Karpas-422 (cell line): Measurements from ENCODE around the gene ECM1. TPM values are rescaled to one million over a fixed set of nuclear protein-coding genes. Genes with fewer than 3 reads are reported as not detected.

Experiments used
- DNase-seq: peaks from one replicate; pipeline ENCODE4 v3.0.0-alpha.2; 2015
- H2AFZ ChIP-seq: fragments of 200-600 bp; sonication (generic); 2 replicates; pipeline ENCODE4 v1.6.1; 2014; ENCODE audit warnings: antibody characterized with exemption, low read length, mixed read lengths
- H3K27ac ChIP-seq: fragments of 200-600 bp; sonication (generic); 2 replicates; pipeline ENCODE4 v1.5.1; 2014; ENCODE audit warnings: mild to moderate bottlenecking, low read length, moderate library complexity
- H3K27me3 ChIP-seq: fragments of 200-600 bp; sonication (generic); 2 replicates; pipeline ENCODE4 v1.6.1; 2014; ENCODE audit warnings: low read length, mixed read lengths
- H3K36me3 ChIP-seq: fragments of 200-600 bp; sonication (generic); 2 replicates; pipeline ENCODE4 v1.6.1; 2014; ENCODE audit warnings: low read length, mixed read lengths; ENCODE audit not compliant: insufficient read depth
- H3K4me1 ChIP-seq: fragments of 200-600 bp; sonication (generic); 2 replicates; pipeline ENCODE4 v1.6.1; 2014; ENCODE audit warnings: mild to moderate bottlenecking, low read length, mixed read lengths
- H3K4me2 ChIP-seq: fragments of 200-600 bp; sonication (generic); 2 replicates; pipeline ENCODE4 v1.6.1; 2014; ENCODE audit warnings: low read length, low read depth, mild to moderate bottlenecking; ENCODE audit not compliant: poor library complexity, severe bottlenecking
- H3K4me3 ChIP-seq: fragments of 200-600 bp; sonication (generic); 2 replicates; pipeline ENCODE4 v1.5.1; 2014; ENCODE audit warnings: mild to moderate bottlenecking, antibody characterized with exemption, low read length, mixed read lengths
- H3K79me2 ChIP-seq: fragments of 200-600 bp; sonication (generic); 2 replicates; pipeline ENCODE4 v1.6.1; 2014; ENCODE audit warnings: mild to moderate bottlenecking, low read length, mixed read lengths
- H3K9ac ChIP-seq: fragments of 200-600 bp; sonication (generic); 2 replicates; pipeline ENCODE4 v1.6.0; 2014; ENCODE audit warnings: low read length
- H3K9me2 ChIP-seq: fragments of 200-600 bp; sonication (generic), shearing (Covaris generic); replicated peaks from 2 replicates; pipeline ENCODE4 v1.6.0; 2014; ENCODE audit warnings: mild to moderate bottlenecking, low read length, moderate library complexity; ENCODE audit not compliant: insufficient read depth
- H3K9me3 ChIP-seq: fragments of 300-700, 200-600 bp; sonication (generic); 2 replicates; pipeline ENCODE4 v1.6.1; 2014; ENCODE audit warnings: low read length, mixed read lengths
- H4K20me1 ChIP-seq: fragments of 200-600 bp; sonication (generic); 2 replicates; pipeline ENCODE4 v1.6.1; 2014; ENCODE audit warnings: mild to moderate bottlenecking, antibody characterized with exemption, low read length, low read depth; ENCODE audit not compliant: insufficient read depth
- total RNA-seq: library from RNA; depleted of rRNA; stranded (reverse); fragments of >200 nt; shearing (Covaris generic); gene quantifications from 2 replicates; pipeline ENCODE4 v1.2.3, GENCODE V29; 2014; ENCODE audit warnings: low replicate concordance

ECM1 gene
- total RNA-seq, 1 experiment from 2014 or later = 7.2 TPM

DNA sequence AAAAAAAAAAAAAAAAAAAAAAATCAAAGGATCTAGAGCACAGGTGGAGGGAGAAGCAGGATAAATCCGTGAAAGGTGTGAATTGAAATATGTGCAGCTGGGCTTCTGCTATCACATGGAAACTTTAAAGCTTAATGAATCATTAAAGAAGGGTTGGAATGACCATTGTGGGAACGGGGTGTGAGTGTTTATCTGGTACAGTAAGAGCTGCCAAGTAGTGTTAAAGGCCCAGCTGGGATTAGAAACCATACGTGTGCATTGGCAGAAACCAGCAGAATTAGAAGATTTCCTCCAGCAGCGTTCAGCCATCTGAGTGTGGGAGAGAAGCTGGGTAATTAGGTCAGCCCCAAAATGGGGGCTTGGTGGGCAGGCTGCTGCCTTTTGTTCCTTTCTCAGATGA is 21.1 kb downstream of the ECM1 start:
- H3K36me3 ChIP-seq = no peaks in the 10 kb centered on the region
- no peak overlapping the region for H3K27ac ChIP-seq
- no peaks in the 10 kb centered on the region for H3K79me2 ChIP-seq
- no peak overlapping the region for H2AFZ ChIP-seq
- H3K27me3 ChIP-seq = no peaks in the 10 kb centered on the region
- H3K4me3 ChIP-seq = no peak overlapping the region
- DNase-seq = no peak
- H3K9ac ChIP-seq = no peak overlapping the region
- H3K9me3 ChIP-seq = no peaks in the 10 kb centered on the region
- no peak overlapping the region for H3K4me2 ChIP-seq
- H3K9me2 ChIP-seq = no peaks in the 10 kb centered on the region
- H4K20me1 ChIP-seq = no peaks in the 10 kb centered on the region
- H3K4me1 ChIP-seq = peaks cover 26% of the 10 kb centered on the region

DNA sequence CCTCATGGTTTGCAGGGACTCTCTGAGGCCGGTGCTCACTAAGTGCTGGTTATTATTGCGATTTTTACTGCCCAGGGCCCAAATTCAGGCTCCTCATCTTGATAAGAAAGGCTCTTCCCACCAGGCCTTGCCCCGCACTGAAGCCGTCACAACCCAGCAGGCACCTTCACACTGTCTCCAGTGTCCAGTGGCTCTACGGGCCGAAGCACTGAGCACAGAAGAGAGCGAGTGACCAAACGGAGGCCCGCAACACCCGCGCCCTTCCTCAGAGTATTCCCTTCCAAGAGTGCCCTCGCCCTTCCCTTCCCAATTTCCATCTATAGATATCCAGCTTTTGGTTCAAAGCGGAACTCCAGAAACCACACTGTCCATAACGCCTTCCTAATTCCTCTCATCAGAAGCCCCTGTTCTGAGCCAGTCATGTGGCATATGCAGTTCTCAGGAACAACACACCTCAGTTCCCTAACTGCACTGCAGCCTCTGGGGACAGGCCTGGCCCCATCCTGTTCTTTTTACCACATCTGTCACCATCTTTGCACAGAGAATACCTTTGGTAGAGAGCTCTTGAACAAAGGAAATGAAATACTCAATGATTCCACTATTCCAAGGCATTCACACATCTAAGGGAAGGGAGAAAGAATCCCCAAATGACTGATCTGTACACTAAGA is 22.7 kb downstream of the ECM1 start:
- Histone ChIP-seq H3K4me3 (no peak overlapping the region), H3K36me3 (no peaks in the 10 kb centered on the region), H3K79me2 (no peaks in the 10 kb centered on the region), H3K27ac (no peak overlapping the region), H3K4me2 (peak overlapping the region; percentile 36), H3K27me3 (no peaks in the 10 kb centered on the region), H3K9me2 (no peaks in the 10 kb centered on the region), H4K20me1 (no peaks in the 10 kb centered on the region), H3K4me1 (peaks cover 30% of the 10 kb centered on the region), H3K9ac (no peak overlapping the region; the same call in 1 of the 2 replicates), H2AFZ (no peak overlapping the region), H3K9me3 (no peaks in the 10 kb centered on the region)
- no peak for DNase-seq

DNA sequence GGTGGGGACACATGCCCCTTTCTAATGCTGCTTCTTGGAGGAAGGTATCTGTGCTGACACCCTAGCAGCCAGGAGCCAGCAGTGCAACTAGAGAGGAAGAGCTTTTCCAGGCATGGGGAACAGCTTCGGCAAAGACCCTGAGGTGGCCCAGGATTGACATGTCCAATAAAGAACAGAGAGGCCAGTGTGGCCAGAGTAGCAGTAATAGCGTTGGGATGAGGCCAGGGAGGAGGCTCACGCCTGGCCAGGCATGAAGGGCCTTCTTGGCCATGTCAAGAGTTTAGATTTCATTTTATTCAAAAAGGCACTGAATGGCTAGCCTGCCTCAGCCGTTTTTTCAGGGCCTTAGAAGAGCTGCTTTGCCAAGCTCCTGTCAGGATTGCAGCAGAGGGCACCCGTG is 25.0 kb downstream of the ECM1 start:
- no peaks in the 10 kb centered on the region for H3K27me3 ChIP-seq
- H3K36me3 ChIP-seq = no peaks in the 10 kb centered on the region
- H4K20me1 ChIP-seq = no peaks in the 10 kb centered on the region
- H3K79me2 ChIP-seq = no peaks in the 10 kb centered on the region
- DNase-seq = no peak
- H3K4me1 ChIP-seq = peaks cover 30% of the 10 kb centered on the region
- H3K9me2 ChIP-seq = no peaks in the 10 kb centered on the region
- H2AFZ ChIP-seq = no peak overlapping the region
- no peak overlapping the region for H3K27ac ChIP-seq
- H3K4me3 ChIP-seq = no peak overlapping the region
- no peak overlapping the region for H3K9ac ChIP-seq
- no peaks in the 10 kb centered on the region for H3K9me3 ChIP-seq
- H3K4me2 ChIP-seq = peak overlapping the region; percentile 10

DNA sequence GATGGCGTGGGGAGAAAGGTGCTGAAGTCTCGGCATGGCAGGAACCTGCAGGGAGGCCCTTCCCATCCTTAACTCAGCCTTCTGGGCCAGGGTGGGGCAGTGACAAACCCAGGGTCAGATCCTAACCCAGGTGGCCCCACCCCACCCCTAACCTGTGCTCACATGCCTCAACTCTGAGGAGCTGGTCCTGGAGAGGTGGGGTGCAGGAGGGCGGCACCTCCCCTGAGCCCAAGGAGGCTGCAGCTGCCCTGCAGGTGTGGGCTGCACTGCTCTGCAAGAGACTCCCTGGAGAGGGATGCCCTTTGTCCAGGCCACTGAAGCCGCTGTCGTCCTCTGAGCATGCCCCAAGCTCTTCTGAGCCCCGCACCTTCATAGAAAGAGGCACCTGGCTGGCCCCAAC is 26.1 kb downstream of the ECM1 start:
- H3K9me2 ChIP-seq = no peaks in the 10 kb centered on the region
- DNase-seq = no peak
- H3K36me3 ChIP-seq = no peaks in the 10 kb centered on the region
- no peak overlapping the region for H2AFZ ChIP-seq
- H3K27ac ChIP-seq = no peak overlapping the region
- no peak overlapping the region for H3K4me2 ChIP-seq
- no peaks in the 10 kb centered on the region for H3K27me3 ChIP-seq
- H3K4me3 ChIP-seq = no peak overlapping the region
- H3K79me2 ChIP-seq = no peaks in the 10 kb centered on the region
- H3K9ac ChIP-seq = no peak overlapping the region
- H3K9me3 ChIP-seq = no peaks in the 10 kb centered on the region
- no peaks in the 10 kb centered on the region for H4K20me1 ChIP-seq
- H3K4me1 ChIP-seq = peaks cover 30% of the 10 kb centered on the region

DNA sequence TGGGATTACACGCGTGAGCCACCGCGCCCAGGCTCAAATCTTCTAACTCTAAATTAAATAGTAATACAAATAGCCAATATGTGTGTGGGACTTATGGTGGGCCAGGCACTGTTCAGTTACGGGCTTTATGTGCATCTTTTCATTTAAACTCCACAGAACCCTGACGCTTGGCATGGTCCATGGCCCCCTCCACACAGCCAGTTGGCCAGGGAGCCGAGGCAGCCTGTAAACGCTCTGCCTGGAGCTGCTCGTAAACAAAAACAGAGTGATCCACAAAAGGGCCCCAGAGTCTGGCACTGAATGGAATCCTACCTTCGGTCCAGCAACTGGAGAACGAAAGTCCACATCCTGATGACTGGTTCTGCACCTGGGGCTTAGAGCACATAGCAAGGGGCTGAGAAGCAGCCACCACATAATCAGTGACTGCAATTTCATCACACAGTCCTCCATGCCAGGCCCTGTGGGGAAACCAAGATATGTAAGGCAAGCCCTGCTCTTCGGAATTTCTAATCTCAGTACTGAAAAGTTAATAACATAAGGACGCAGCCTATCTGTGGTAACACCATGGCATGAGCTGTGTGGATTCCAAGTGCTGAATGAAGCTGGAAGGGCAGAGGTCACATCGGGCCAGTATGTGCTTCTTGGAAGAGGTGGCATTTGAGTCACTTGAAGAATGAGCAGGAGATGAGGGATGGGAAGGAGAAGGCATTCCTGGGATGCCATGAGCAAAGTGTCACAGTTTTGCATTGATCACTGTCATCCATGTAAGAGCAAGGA is 27.8 kb downstream of the ECM1 start:
- H3K9me2 ChIP-seq = no peaks in the 10 kb centered on the region

DNA sequence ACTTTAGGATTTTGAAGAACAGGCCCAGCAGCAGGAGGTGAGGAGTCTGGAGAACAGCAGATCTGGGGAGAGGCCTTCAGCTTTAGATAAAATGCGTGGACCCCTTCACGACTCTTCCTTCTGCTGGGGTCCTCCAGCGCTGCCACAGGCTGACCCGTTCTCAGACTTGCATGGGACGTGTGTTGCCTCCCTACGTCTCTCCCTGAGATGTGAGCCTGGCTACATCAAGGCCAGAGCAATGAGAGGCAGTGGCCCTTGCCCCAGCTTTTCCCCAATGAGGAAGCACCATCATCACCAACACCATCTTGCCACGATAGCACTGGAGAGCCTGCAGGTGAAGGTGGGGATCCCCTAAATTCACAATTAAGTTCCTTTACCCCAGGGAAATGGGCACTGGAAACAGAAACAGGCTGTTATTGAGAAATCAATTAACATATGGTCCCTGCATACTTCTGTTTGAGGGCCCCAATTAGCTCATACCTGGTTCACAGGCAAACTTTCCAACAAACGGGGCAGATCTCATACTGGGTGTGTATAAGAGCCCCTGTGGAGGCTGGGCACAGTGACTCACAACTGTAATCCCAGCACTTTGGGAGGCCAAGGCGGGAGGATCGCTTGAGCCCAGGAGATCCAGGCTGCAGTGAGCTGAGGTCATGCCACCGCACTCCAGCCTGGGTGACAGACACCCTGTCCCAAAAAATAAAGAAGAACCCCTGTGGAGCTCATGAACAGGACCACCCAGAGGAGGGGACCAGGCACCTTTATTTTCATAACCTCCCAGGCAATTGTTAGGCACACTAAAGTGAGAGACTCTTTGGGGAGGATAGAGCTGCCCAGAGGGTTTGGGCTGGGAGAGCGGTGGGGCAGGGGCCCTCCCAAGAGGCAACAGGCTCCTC is 29.2 kb downstream of the ECM1 start:
- no peaks in the 10 kb centered on the region for H3K79me2 ChIP-seq
- no peaks in the 10 kb centered on the region for H4K20me1 ChIP-seq
- no peak overlapping the region for H3K27ac ChIP-seq
- no peak overlapping the region for H3K4me3 ChIP-seq
- H3K4me2 ChIP-seq = no peak overlapping the region
- no peaks in the 10 kb centered on the region for H3K9me3 ChIP-seq
- H3K27me3 ChIP-seq = no peaks in the 10 kb centered on the region
- H3K9ac ChIP-seq = no peak overlapping the region
- H2AFZ ChIP-seq = no peak overlapping the region
- H3K4me1 ChIP-seq = peaks cover 17% of the 10 kb centered on the region
- no peak for DNase-seq
- no peaks in the 10 kb centered on the region for H3K36me3 ChIP-seq
- no peaks in the 10 kb centered on the region for H3K9me2 ChIP-seq

More for the DNA sequence above, 27.8 kb downstream of the ECM1 start:
- H3K9me3 ChIP-seq = no peaks in the 10 kb centered on the region
- H3K36me3 ChIP-seq = no peaks in the 10 kb centered on the region
- no peaks in the 10 kb centered on the region for H4K20me1 ChIP-seq
- DNase-seq = no peak
- no peak overlapping the region for H3K27ac ChIP-seq
- H2AFZ ChIP-seq = no peak overlapping the region
- no peaks in the 10 kb centered on the region for H3K79me2 ChIP-seq
- H3K4me3 ChIP-seq = no peak overlapping the region
- peaks cover 20% of the 10 kb centered on the region for H3K4me1 ChIP-seq
- no peaks in the 10 kb centered on the region for H3K27me3 ChIP-seq
- no peak overlapping the region for H3K4me2 ChIP-seq
- no peak overlapping the region for H3K9ac ChIP-seq

DNA sequence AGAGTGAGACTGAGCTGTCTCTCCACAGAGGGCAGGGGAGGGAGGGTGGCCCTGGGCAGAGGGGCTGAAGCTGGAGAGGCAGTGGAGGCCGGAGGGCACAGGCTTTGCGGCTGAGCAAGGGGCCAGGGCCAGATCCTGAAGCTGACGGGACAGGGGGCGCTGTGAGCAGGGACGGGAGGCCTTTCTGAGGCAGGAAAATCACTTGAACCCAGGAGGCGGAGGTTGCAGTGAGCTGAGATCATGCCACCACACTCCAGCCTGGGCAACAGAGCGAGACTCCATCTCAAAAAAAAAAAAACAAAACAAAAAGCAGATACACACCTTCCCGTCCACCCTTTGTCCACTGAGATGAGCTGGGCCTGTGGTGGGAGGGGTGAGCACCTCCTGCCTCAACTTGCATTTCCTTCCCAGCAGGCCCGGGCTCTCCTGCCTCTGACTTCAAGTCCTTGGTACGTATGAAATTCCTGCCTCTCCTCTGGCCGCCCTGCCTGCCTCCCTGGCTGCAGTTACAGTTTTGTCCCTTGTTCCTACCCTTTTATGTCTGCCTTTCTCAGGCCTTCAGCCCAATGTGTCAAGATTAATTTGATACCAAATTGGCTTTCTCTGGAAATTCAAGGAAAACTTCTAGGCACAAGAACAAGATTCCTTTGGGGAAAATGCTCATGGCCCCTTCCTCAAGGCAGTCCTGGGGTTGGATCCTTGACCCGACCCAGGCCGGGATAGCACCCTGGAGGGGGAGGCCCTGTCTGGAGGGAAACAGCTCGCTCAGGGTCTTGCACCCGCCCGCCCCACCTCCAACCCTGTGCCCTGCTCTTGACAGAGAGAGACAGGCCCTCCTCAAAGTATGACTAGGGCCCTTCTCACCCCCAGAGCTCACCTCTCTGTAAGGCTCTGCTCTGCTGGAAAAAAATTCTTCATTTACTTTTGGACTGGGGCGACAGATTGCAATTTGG is 30.1 kb downstream of the ECM1 start:
- Histone ChIP-seq H4K20me1 (no peaks in the 10 kb centered on the region), H3K27me3 (no peaks in the 10 kb centered on the region), H3K4me1 (peaks cover 13% of the 10 kb centered on the region), H3K9me3 (no peaks in the 10 kb centered on the region), H3K4me2 (no peak overlapping the region), H3K36me3 (no peaks in the 10 kb centered on the region), H3K27ac (no peak overlapping the region), H3K9ac (no peak overlapping the region), H3K9me2 (no peaks in the 10 kb centered on the region), H2AFZ (no peak overlapping the region), H3K79me2 (no peaks in the 10 kb centered on the region), H3K4me3 (no peak overlapping the region)
- no peak for DNase-seq
